HCT116 (cell line): Measurements from ENCODE around the gene PNP. TPM values are rescaled to one million over a fixed set of nuclear protein-coding genes. Genes with fewer than 3 reads are reported as not detected.

Experiments
- ATAC-seq: fragments of 200-7000 bp; cut with Tn5 transposase; 2 replicates; pipeline ENCODE4 v1.9.1; 2020; ENCODE audit warnings: mild to moderate bottlenecking, moderate library complexity
- BruUV-seq: library from RNA; stranded (reverse); fragments of 400-500 nt; replicated peaks from 2 replicates; lab custom pipeline; 2021; lab: Mats Ljungman, UMichigan
- CTCF ChIA-PET: fragments of 300-600 bp; sonication (Branson Sonifier 250); formaldehyde crosslinking; loops from one replicate; lab custom pipeline; 2021; ENCODE audit warnings: antibody characterized with exemption; lab: Charles Lee
- POLR2A ChIA-PET: fragments of 300-600, 350-600 bp; sonication (Branson Sonifier 250); formaldehyde crosslinking; loops from one replicate; lab custom pipeline; 2021; ENCODE audit warnings: antibody characterized with exemption; lab: Charles Lee
- RAD21 ChIA-PET, 2 experiments: fragments of 300-600 bp; sonication (Branson Sonifier 250); formaldehyde crosslinking; loops; one replicate each; lab custom pipeline; 2023; ENCODE audit warnings: low total read pairs in 2 of 2; ENCODE audit not compliant: uncharacterized antibody in 2 of 2, unreplicated experiment in 2 of 2, low non-redundant PET in 1 of 2; lab: Charles Lee
- DNase-seq: peaks from one replicate; pipeline ENCODE4 v3.0.0-alpha.2; 2010; ENCODE audit warnings: low read depth, low spot score
- H2AFZ ChIP-seq: fragments of 200-600 bp; shearing (Covaris generic), sonication (generic); 2 replicates; pipeline ENCODE4 v1.6.1; 2017; ENCODE audit warnings: low read depth, mixed run types, mixed read lengths, antibody characterized with exemption, low read length; ENCODE audit not compliant: poor library complexity, severe bottlenecking
- H3K27ac ChIP-seq: 2 replicates; pipeline ENCODE4 v1.5.1; 2012; ENCODE audit warnings: low read depth, low read length
- H3K27me3 ChIP-seq: fragments of 200-600 bp; sonication (generic); 2 replicates; pipeline ENCODE4 v1.6.1; 2016; ENCODE audit warnings: mixed run types, low read length, mixed read lengths; ENCODE audit not compliant: insufficient read depth
- H3K36me3 ChIP-seq, 2 experiments: fragments of 200-500 bp in 1 of 2; fragments of 200-600 bp in 1 of 2; sonication (Bioruptor generic) in 1 of 2; sonication (generic) in 1 of 2; 2 replicates each; pipeline versions ENCODE4 v1.5.1 to v1.6.1; 2014 to 2016; ENCODE audit warnings: low read length in 2 of 2, inconsistent platforms in 1 of 2, mixed read lengths in 1 of 2, mixed run types in 1 of 2; ENCODE audit not compliant: insufficient read depth in 2 of 2, control insufficient read depth in 1 of 2
- H3K4me1 ChIP-seq, 2 experiments: fragments of 200-600 bp in 1 of 2; sonication (generic) in 1 of 2; 2 replicates each; pipeline versions ENCODE4 v1.5.1 to v1.6.1; 2012 to 2017; ENCODE audit warnings: low read length in 2 of 2, inconsistent platforms in 1 of 2, mild to moderate bottlenecking in 1 of 2, mixed read lengths in 1 of 2, mixed run types in 1 of 2, moderate library complexity in 1 of 2; ENCODE audit not compliant: insufficient read depth in 2 of 2, control insufficient read depth in 1 of 2
- H3K4me2 ChIP-seq: fragments of 200-600 bp; sonication (generic); 2 replicates; pipeline ENCODE4 v1.6.1; 2017; ENCODE audit warnings: mixed run types, low read length, mixed read lengths
- H3K4me3 ChIP-seq, 2 experiments: fragments of 200-600 bp in 1 of 2; sonication (generic) in 1 of 2; replicated peaks in 1 of 2; 2 replicates each; pipeline ENCODE4 v1.5.1; 2011 to 2016; ENCODE audit warnings: low read length in 2 of 2, control low read depth in 1 of 2, low read depth in 1 of 2, mild to moderate bottlenecking in 1 of 2, mixed read lengths in 1 of 2, mixed run types in 1 of 2
- H3K79me2 ChIP-seq: fragments of 200-600 bp; sonication (generic); 2 replicates; pipeline ENCODE4 v1.6.1; 2017; ENCODE audit warnings: mild to moderate bottlenecking, mixed run types, low read length, moderate library complexity, mixed read lengths; ENCODE audit not compliant: insufficient read depth
- H3K9ac ChIP-seq: fragments of 200-600 bp; sonication (generic); 2 replicates; pipeline ENCODE4 v1.6.1; 2016; ENCODE audit warnings: low read length, mixed read lengths
- H3K9me2 ChIP-seq: fragments of 200-600 bp; sonication (generic), shearing (Covaris generic); 2 replicates; pipeline ENCODE4 v1.6.1; 2017; ENCODE audit warnings: mixed run types, mild to moderate bottlenecking, moderate library complexity; ENCODE audit not compliant: insufficient read depth
- H3K9me3 ChIP-seq, 2 experiments: fragments of 200-500 bp in 1 of 2; fragments of 200-600 bp in 1 of 2; sonication (Bioruptor generic) in 1 of 2; sonication (generic) in 1 of 2; 2 replicates each; pipeline ENCODE4 v1.6.1; 2014 to 2017; ENCODE audit warnings: low read length in 2 of 2, mixed read lengths in 2 of 2, inconsistent platforms in 1 of 2, low read depth in 1 of 2, mild to moderate bottlenecking in 1 of 2, mixed run types in 1 of 2, moderate library complexity in 1 of 2; ENCODE audit not compliant: control insufficient read depth in 1 of 2, insufficient read depth in 1 of 2
- H4K20me1 ChIP-seq: fragments of 200-600 bp; sonication (generic), shearing (Covaris generic); 2 replicates; pipeline ENCODE4 v1.6.1; 2017; ENCODE audit warnings: mixed run types, mild to moderate bottlenecking, moderate library complexity; ENCODE audit not compliant: insufficient read depth
- CBX3 ChIP-seq: IDR thresholded peaks from 2 replicates; pipeline ENCODE4 v1.6.1; 2012; ENCODE audit warnings: low read depth
- CEBPB ChIP-seq: IDR thresholded peaks from 2 replicates; pipeline ENCODE4 v1.6.1; 2012; ENCODE audit warnings: low read depth
- EGR1 ChIP-seq: IDR thresholded peaks from 2 replicates; pipeline ENCODE4 v1.6.1; 2012; ENCODE audit warnings: low read depth
- ELF1 ChIP-seq: IDR thresholded peaks from 2 replicates; pipeline ENCODE4 v1.6.1; 2012; ENCODE audit warnings: low read depth, borderline replicate concordance
- EZH2phosphoT487 ChIP-seq: fragments of 200-600 bp; IDR thresholded peaks from 2 replicates; pipeline ENCODE4 v1.6.1; 2018; ENCODE audit warnings: antibody characterized with exemption, borderline replicate concordance
- FOSL1 ChIP-seq: IDR thresholded peaks from 2 replicates; pipeline ENCODE4 v1.6.1; 2012; ENCODE audit warnings: low read depth
- POLR2A ChIP-seq: IDR thresholded peaks from 2 replicates; pipeline ENCODE4 v1.7.0; 2011; ENCODE audit warnings: borderline replicate concordance; ENCODE audit not compliant: insufficient read depth, insufficient read length; ENCODE audit errors: extremely low read depth
- POLR2AphosphoS5 ChIP-seq: IDR thresholded peaks from 2 replicates; pipeline ENCODE4 v1.6.1; 2011; ENCODE audit warnings: mild to moderate bottlenecking, low read depth, low read length, moderate library complexity
- RAD21 ChIP-seq: IDR thresholded peaks from 2 replicates; pipeline ENCODE4 v1.6.1; 2012; ENCODE audit warnings: low read depth, mild to moderate bottlenecking
- SIN3A ChIP-seq: IDR thresholded peaks from 2 replicates; pipeline ENCODE4 v1.6.1; 2012; ENCODE audit warnings: low read depth
- SP1 ChIP-seq: IDR thresholded peaks from 2 replicates; pipeline ENCODE4 v1.6.1; 2012; ENCODE audit warnings: low read depth
- SRF ChIP-seq: IDR thresholded peaks from 2 replicates; pipeline ENCODE4 v1.6.1; 2012; ENCODE audit warnings: low read depth
- TCF7L2 ChIP-seq: IDR thresholded peaks from 2 replicates; pipeline ENCODE4 v1.7.0; 2011; ENCODE audit warnings: borderline replicate concordance, inconsistent platforms; ENCODE audit not compliant: insufficient read depth, insufficient read length; ENCODE audit errors: extremely low read depth
- ZFX ChIP-seq: fragments of 450-650 bp; IDR thresholded peaks from 2 replicates; pipeline ENCODE4 v1.6.1; 2017
- ZNF274 ChIP-seq: fragments of 200-500 bp; sonication (Bioruptor generic); IDR thresholded peaks from 2 replicates; pipeline ENCODE4 v1.6.1; 2014; ENCODE audit warnings: mild to moderate bottlenecking, low read depth, low read length, inconsistent platforms
- intact Hi-C: fragments of 100-400 bp; cut with micrococcal nuclease; formaldehyde crosslinking; loops from 2 replicates; pipeline ENCODE4 v1.10.0; 2022
- total RNA-seq: library from RNA; stranded (reverse); gene quantifications from one replicate; pipeline ENCODE4 v1.2.1, GENCODE V29; 2021; ENCODE audit not compliant: unreplicated experiment
- TF ChIP-seq, protein P1 (sequence below): IDR thresholded peaks from 2 replicates; pipeline ENCODE4 v1.6.1; 2012
- TF ChIP-seq, protein P2 (sequence below): IDR thresholded peaks from 2 replicates; pipeline ENCODE4 v1.6.1; 2012
- TF ChIP-seq, protein P3 (sequence below): IDR thresholded peaks from 2 replicates; pipeline ENCODE4 v1.6.1; 2011; ENCODE audit warnings: mild to moderate bottlenecking, low read length, moderate library complexity; ENCODE audit not compliant: insufficient replicate concordance; ENCODE audit errors: extremely low read depth
- TF ChIP-seq, protein P4 (sequence below), 3 experiments: fragments of 200-600 bp in 1 of 3; sonication (generic) in 1 of 3; IDR thresholded peaks in 2 of 3; conservative IDR thresholded peaks in 1 of 3; 2 replicates each; pipeline ENCODE4 v1.5.1; 2012 to 2017; ENCODE audit warnings: low read depth in 2 of 3, low read length in 2 of 3, antibody characterized with exemption in 1 of 3, borderline replicate concordance in 1 of 3, control low read depth in 1 of 3, mild to moderate bottlenecking in 1 of 3, mixed read lengths in 1 of 3, mixed run types in 1 of 3, moderate library complexity in 1 of 3; ENCODE audit not compliant: insufficient read depth in 1 of 3

Gene PNP
- total RNA-seq, 1 experiment from 2014 or later: 63.0 TPM

DNA sequence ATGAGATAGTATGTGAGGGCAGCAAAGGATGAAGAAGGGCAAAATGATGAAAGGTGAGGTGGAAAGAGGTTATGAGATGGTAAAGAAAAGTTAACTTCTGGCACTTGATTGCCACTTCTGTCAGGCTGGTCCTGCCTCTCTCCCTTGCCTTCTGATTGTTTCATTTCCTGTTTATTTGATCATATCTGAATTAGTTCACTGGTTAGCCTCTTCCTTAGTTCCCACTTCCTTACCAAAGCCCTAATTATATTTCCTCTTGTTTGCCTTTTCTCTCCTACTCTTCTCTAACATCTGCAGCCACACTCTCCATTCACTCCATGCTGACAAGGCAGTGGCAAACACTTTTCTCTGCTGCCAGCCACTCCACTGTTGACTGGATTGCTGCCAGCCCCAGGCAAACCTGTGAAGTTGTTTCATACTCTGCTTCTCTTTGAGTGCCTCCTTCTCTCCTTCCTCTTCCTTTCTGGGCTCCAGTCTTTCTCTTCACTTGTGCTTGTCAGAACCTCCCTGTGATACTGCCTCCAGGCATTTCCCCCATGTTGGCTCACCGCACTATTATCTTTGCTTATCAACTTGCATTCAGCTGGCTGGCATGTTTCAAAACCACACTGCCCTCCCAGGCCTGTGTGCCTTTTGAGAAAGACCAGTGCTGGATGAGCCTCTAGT lies 8.1 kb downstream of the PNP start:
- Histone ChIP-seq H3K9ac (no peak overlapping the region), H3K27ac (no peak overlapping the region), H3K4me1 (no peaks in the 10 kb centered on the region), H3K9me2 (no peaks in the 10 kb centered on the region), H4K20me1 (no peaks in the 10 kb centered on the region), H3K4me2 (no peak overlapping the region), H3K79me2 (peaks cover 24% of the 10 kb centered on the region), H3K4me3 (no peak overlapping the region), H3K36me3 (peaks cover 37 to 53% of the 10 kb centered on the region in 2 experiments), H2AFZ (no peak overlapping the region), H3K27me3 (no peaks in the 10 kb centered on the region), H3K9me3 (no peaks in the 10 kb centered on the region)
- ATAC-seq (no peak), DNase-seq (no peak)
- intact Hi-C loops: no loop called here
- BruUV-seq: no TSS peak
- ChIA-PET POLR2A (no interaction called here), RAD21 (no interaction called here), CTCF (no interaction called here)
- TF ChIP-seq CEBPB (no peak), ZFX (no peak), SP1 (no peak), FOSL1 (no peak), SRF (no peak), ELF1 (no peak), CBX3 (no peak), EZH2phosphoT487 (no peak), POLR2A (no peak), TCF7L2 (no peak), POLR2AphosphoS5 (no peak), SIN3A (no peak), EGR1 (no peak), RAD21 (no peak), ZNF274 (no peak)
- TF ChIP-seq, protein P1, sequence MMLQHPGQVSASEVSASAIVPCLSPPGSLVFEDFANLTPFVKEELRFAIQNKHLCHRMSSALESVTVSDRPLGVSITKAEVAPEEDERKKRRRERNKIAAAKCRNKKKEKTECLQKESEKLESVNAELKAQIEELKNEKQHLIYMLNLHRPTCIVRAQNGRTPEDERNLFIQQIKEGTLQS: no peak
- TF ChIP-seq, protein P2, sequence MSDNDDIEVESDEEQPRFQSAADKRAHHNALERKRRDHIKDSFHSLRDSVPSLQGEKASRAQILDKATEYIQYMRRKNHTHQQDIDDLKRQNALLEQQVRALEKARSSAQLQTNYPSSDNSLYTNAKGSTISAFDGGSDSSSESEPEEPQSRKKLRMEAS: no peak
- TF ChIP-seq, protein P3, sequence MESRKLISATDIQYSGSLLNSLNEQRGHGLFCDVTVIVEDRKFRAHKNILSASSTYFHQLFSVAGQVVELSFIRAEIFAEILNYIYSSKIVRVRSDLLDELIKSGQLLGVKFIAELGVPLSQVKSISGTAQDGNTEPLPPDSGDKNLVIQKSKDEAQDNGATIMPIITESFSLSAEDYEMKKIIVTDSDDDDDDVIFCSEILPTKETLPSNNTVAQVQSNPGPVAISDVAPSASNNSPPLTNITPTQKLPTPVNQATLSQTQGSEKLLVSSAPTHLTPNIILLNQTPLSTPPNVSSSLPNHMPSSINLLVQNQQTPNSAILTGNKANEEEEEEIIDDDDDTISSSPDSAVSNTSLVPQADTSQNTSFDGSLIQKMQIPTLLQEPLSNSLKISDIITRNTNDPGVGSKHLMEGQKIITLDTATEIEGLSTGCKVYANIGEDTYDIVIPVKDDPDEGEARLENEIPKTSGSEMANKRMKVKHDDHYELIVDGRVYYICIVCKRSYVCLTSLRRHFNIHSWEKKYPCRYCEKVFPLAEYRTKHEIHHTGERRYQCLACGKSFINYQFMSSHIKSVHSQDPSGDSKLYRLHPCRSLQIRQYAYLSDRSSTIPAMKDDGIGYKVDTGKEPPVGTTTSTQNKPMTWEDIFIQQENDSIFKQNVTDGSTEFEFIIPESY: no peak
- TF ChIP-seq, protein P4, sequence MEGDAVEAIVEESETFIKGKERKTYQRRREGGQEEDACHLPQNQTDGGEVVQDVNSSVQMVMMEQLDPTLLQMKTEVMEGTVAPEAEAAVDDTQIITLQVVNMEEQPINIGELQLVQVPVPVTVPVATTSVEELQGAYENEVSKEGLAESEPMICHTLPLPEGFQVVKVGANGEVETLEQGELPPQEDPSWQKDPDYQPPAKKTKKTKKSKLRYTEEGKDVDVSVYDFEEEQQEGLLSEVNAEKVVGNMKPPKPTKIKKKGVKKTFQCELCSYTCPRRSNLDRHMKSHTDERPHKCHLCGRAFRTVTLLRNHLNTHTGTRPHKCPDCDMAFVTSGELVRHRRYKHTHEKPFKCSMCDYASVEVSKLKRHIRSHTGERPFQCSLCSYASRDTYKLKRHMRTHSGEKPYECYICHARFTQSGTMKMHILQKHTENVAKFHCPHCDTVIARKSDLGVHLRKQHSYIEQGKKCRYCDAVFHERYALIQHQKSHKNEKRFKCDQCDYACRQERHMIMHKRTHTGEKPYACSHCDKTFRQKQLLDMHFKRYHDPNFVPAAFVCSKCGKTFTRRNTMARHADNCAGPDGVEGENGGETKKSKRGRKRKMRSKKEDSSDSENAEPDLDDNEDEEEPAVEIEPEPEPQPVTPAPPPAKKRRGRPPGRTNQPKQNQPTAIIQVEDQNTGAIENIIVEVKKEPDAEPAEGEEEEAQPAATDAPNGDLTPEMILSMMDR (IDR thresholded peaks at IDR 0.05 in 2 of 3, conservative IDR thresholded peaks at IDR 0.05 in 1 of 3; ENCODE audit: borderline replicate concordance in 1 of 3, insufficient read depth in 1 of 3, low read depth in 2 of 3, low read length in 2 of 3): no peak
